ENCODE data around the gene CAMK1G. TPM values are rescaled to one million over a fixed set of nuclear protein-coding genes. Genes with fewer than 3 reads are reported as not detected.

Gene CAMK1G
- total RNA-seq, 5 donors from 2014 or later (not counting 1 experiment from before 2014, with no cell fraction given), result not detected

- Histone ChIP-seq H3K9me3 (no peaks in the 10 kb centered on the region), H3K36me3 (ENCODE audit: control insufficient read depth in 2 of 2, extremely low read depth in 1 of 2, insufficient read depth in 1 of 2, low read length in 1 of 2) (no peaks in the 10 kb centered on the region), H3K27ac (ENCODE audit: low read length) (no peak overlapping the region), H3K27me3 (replicated peaks in 1 of 2; ENCODE audit: control insufficient read depth in 2 of 2, extremely low read depth in 1 of 2, insufficient read depth in 2 of 2, low read length in 1 of 2) (no peaks in the 10 kb centered on the region), H3K4me1 (ENCODE audit: control insufficient read depth in 1 of 2, extremely low read depth in 1 of 2, insufficient read depth in 2 of 2, low read length in 2 of 2) (no peaks in the 10 kb centered on the region), H3K4me3 (ENCODE audit: control insufficient read depth in 1 of 2, extremely low read depth in 1 of 2, low read length in 1 of 2) (no peak overlapping the region)
- Mint-ChIP-seq H3K4me1 (peaks cover 2 to 10% (median 6%) of the 10 kb centered on the region in 3 donors), H3K27me3 (no peaks in the 10 kb centered on the region), H3K36me3 (no peaks in the 10 kb centered on the region), H3K27ac (no peak overlapping the region), H3K9me3 (no peaks in the 10 kb centered on the region), H3K4me3 (no peak overlapping the region)
- ChIA-PET POLR2A (no interaction called here), CTCF (interaction anchor here in 1 of 2 donors (0.7 kb wide), 1 partner anchor 13 kb away, joined by 4 read pairs; no protein-coding TSS in a partner anchor)
- no peak for ATAC-seq (replicated peaks in 1 of 4)
- WGBS (ENCODE audit: insufficient coverage), result 69% methylated on average over 1 of the region's 5 CpGs
- DNase-seq, result no peak
These were observed 52.3 kb downstream of the CAMK1G start for GRCh38 chr1:209635850-209636249.

GRCh38 chr1:209641832-209642172 lies 58.3 kb downstream of the CAMK1G start:
- no peaks in the 10 kb centered on the region for H3K9me3 Mint-ChIP-seq
- no peaks in the 10 kb centered on the region for H3K27me3 Mint-ChIP-seq
- ATAC-seq (replicated peaks in 1 of 4) (no peak), DNase-seq (no peak)
- Histone ChIP-seq H3K4me3 (ENCODE audit: control insufficient read depth in 1 of 2, extremely low read depth in 1 of 2, low read length in 1 of 2) (no peak overlapping the region), H3K27ac (ENCODE audit: low read length) (no peak overlapping the region), H3K4me1 (ENCODE audit: control insufficient read depth in 1 of 2, extremely low read depth in 1 of 2, insufficient read depth in 2 of 2, low read length in 2 of 2) (no peaks in the 10 kb centered on the region), H3K27me3 (replicated peaks in 1 of 2; ENCODE audit: control insufficient read depth in 2 of 2, extremely low read depth in 1 of 2, insufficient read depth in 2 of 2, low read length in 1 of 2) (no peaks in the 10 kb centered on the region), H3K36me3 (ENCODE audit: control insufficient read depth in 2 of 2, extremely low read depth in 1 of 2, insufficient read depth in 1 of 2, low read length in 1 of 2) (no peaks in the 10 kb centered on the region), H3K9me3 (no peaks in the 10 kb centered on the region)
- no peak overlapping the region for H3K27ac Mint-ChIP-seq
- CTCF ChIA-PET, result interaction anchor here in 1 of 2 donors (1.0 kb wide), 1 partner anchor 50 kb away, joined by 3 read pairs; no protein-coding TSS in a partner anchor
- 88% methylated on average over 3 of the region's 5 CpGs for WGBS (ENCODE audit: insufficient coverage)
- no peaks in the 10 kb centered on the region for H3K36me3 Mint-ChIP-seq
- no peaks in the 10 kb centered on the region for H3K4me1 Mint-ChIP-seq
- POLR2A ChIA-PET, result no interaction called here
- H3K4me3 Mint-ChIP-seq, result no peak overlapping the region

GRCh38 chr1:209642816-209643215 lies 59.3 kb downstream of the CAMK1G start:
- no peak overlapping the region for H3K27ac ChIP-seq (ENCODE audit: low read length)
- Mint-ChIP-seq H3K9me3 (no peaks in the 10 kb centered on the region), H3K4me1 (no peaks in the 10 kb centered on the region), H3K36me3 (no peaks in the 10 kb centered on the region), H3K27me3 (no peaks in the 10 kb centered on the region), H3K27ac (no peak overlapping the region), H3K4me3 (no peak overlapping the region)
- no peaks in the 10 kb centered on the region for H3K4me1 ChIP-seq (ENCODE audit: control insufficient read depth in 1 of 2, extremely low read depth in 1 of 2, insufficient read depth in 2 of 2, low read length in 2 of 2)
- H3K9me3 ChIP-seq, result no peaks in the 10 kb centered on the region
- CTCF ChIA-PET, result interaction anchor here in 1 of 2 donors (0.6 to 1.0 kb wide), 2 partner anchors 8 to 49 kb away, joined by 3 read pairs; no protein-coding TSS in a partner anchor
- no peak overlapping the region for H3K4me3 ChIP-seq (ENCODE audit: control insufficient read depth in 1 of 2, extremely low read depth in 1 of 2, low read length in 1 of 2)
- DNase-seq (no peak), ATAC-seq (replicated peaks in 1 of 4) (no peak)
- POLR2A ChIA-PET, result no interaction called here
- WGBS (ENCODE audit: insufficient coverage), result 44% methylated on average over 1 of the region's 3 CpGs
- no peaks in the 10 kb centered on the region for H3K36me3 ChIP-seq (ENCODE audit: control insufficient read depth in 2 of 2, extremely low read depth in 1 of 2, insufficient read depth in 1 of 2, low read length in 1 of 2)
- H3K27me3 ChIP-seq (replicated peaks in 1 of 2; ENCODE audit: control insufficient read depth in 2 of 2, extremely low read depth in 1 of 2, insufficient read depth in 2 of 2, low read length in 1 of 2), result no peaks in the 10 kb centered on the region

GRCh38 chr1:209643285-209644020 lies 59.9 kb downstream of the CAMK1G start:
- H3K27me3 Mint-ChIP-seq, result no peaks in the 10 kb centered on the region
- ChIA-PET POLR2A (no interaction called here), CTCF (interaction anchor here in 1 of 2 donors (0.6 to 0.7 kb wide), 3 partner anchors 9 to 658 kb away, joined by 3 to 5 read pairs (median 3); no protein-coding TSS in a partner anchor)
- no peaks in the 10 kb centered on the region for H3K4me1 Mint-ChIP-seq
- WGBS (ENCODE audit: insufficient coverage), result no CpG with 5 or more reads among the region's 2 CpGs
- H3K36me3 ChIP-seq (ENCODE audit: control insufficient read depth in 2 of 2, extremely low read depth in 1 of 2, insufficient read depth in 1 of 2, low read length in 1 of 2), result no peaks in the 10 kb centered on the region
- H3K9me3 ChIP-seq, result no peaks in the 10 kb centered on the region
- H3K27ac Mint-ChIP-seq, result no peak overlapping the region
- no peaks in the 10 kb centered on the region for H3K27me3 ChIP-seq (replicated peaks in 1 of 2; ENCODE audit: control insufficient read depth in 2 of 2, extremely low read depth in 1 of 2, insufficient read depth in 2 of 2, low read length in 1 of 2)
- no peaks in the 10 kb centered on the region for H3K9me3 Mint-ChIP-seq
- no peaks in the 10 kb centered on the region for H3K4me1 ChIP-seq (ENCODE audit: control insufficient read depth in 1 of 2, extremely low read depth in 1 of 2, insufficient read depth in 2 of 2, low read length in 2 of 2)
- H3K4me3 ChIP-seq (ENCODE audit: control insufficient read depth in 1 of 2, extremely low read depth in 1 of 2, low read length in 1 of 2), result no peak overlapping the region
- H3K27ac ChIP-seq (ENCODE audit: low read length), result no peak overlapping the region
- H3K4me3 Mint-ChIP-seq, result no peak overlapping the region
- DNase-seq (no peak), ATAC-seq (replicated peaks in 1 of 4) (no peak)
- no peaks in the 10 kb centered on the region for H3K36me3 Mint-ChIP-seq

- H3K27ac ChIP-seq (ENCODE audit: low read length), result no peak overlapping the region
- no peak for ATAC-seq (replicated peaks in 1 of 4)
- Mint-ChIP-seq H3K9me3 (no peaks in the 10 kb centered on the region), H3K36me3 (no peaks in the 10 kb centered on the region), H3K4me3 (no peak overlapping the region), H3K27ac (no peak overlapping the region), H3K4me1 (peaks cover 0 to 14% (median 13%) of the 10 kb centered on the region in 3 donors), H3K27me3 (no peaks in the 10 kb centered on the region)
- DNase-seq, result no peak
- H3K36me3 ChIP-seq (ENCODE audit: control insufficient read depth in 2 of 2, extremely low read depth in 1 of 2, insufficient read depth in 1 of 2, low read length in 1 of 2), result no peaks in the 10 kb centered on the region
- CTCF ChIA-PET, result interaction anchor here in 1 of 2 donors (1.0 kb wide), 1 partner anchor 49 kb away, joined by 3 read pairs; no protein-coding TSS in a partner anchor
- no peaks in the 10 kb centered on the region for H3K9me3 ChIP-seq
- H3K27me3 ChIP-seq (replicated peaks in 1 of 2; ENCODE audit: control insufficient read depth in 2 of 2, extremely low read depth in 1 of 2, insufficient read depth in 2 of 2, low read length in 1 of 2), result no peaks in the 10 kb centered on the region
- POLR2A ChIA-PET, result no interaction called here
- WGBS (ENCODE audit: insufficient coverage), result 93% methylated on average over 12 of the region's 16 CpGs
- no peak overlapping the region for H3K4me3 ChIP-seq (ENCODE audit: control insufficient read depth in 1 of 2, extremely low read depth in 1 of 2, low read length in 1 of 2)
- H3K4me1 ChIP-seq (ENCODE audit: control insufficient read depth in 1 of 2, extremely low read depth in 1 of 2, insufficient read depth in 2 of 2, low read length in 2 of 2), result peaks cover 0 to 7% of the 10 kb centered on the region in 2 experiments
These were observed 62.3 kb downstream of the CAMK1G start for GRCh38 chr1:209645574-209646452.

- H3K27me3 Mint-ChIP-seq, result no peaks in the 10 kb centered on the region
- Histone ChIP-seq H3K36me3 (ENCODE audit: control insufficient read depth in 2 of 2, extremely low read depth in 1 of 2, insufficient read depth in 1 of 2, low read length in 1 of 2) (no peaks in the 10 kb centered on the region), H3K4me3 (ENCODE audit: control insufficient read depth in 1 of 2, extremely low read depth in 1 of 2, low read length in 1 of 2) (no peak overlapping the region), H3K9me3 (no peaks in the 10 kb centered on the region), H3K27me3 (replicated peaks in 1 of 2; ENCODE audit: control insufficient read depth in 2 of 2, extremely low read depth in 1 of 2, insufficient read depth in 2 of 2, low read length in 1 of 2) (no peaks in the 10 kb centered on the region), H3K27ac (ENCODE audit: low read length) (no peak overlapping the region), H3K4me1 (ENCODE audit: control insufficient read depth in 1 of 2, extremely low read depth in 1 of 2, insufficient read depth in 2 of 2, low read length in 2 of 2) (peaks cover 0 to 13% of the 10 kb centered on the region in 2 experiments)
- POLR2A ChIA-PET, result no interaction called here
- no peak overlapping the region for H3K4me3 Mint-ChIP-seq
- H3K27ac Mint-ChIP-seq, result no peak overlapping the region
- DNase-seq (peak in 1 of 35 experiments; percentile 16), ATAC-seq (replicated peaks in 1 of 4) (no peak)
- 96% methylated on average over 5 of the region's 5 CpGs for WGBS (ENCODE audit: insufficient coverage)
- CTCF ChIA-PET, result interaction anchor here in 1 of 2 donors (1.0 kb wide), 1 partner anchor 48 kb away, joined by 3 read pairs; no protein-coding TSS in a partner anchor
- no peaks in the 10 kb centered on the region for H3K9me3 Mint-ChIP-seq
- peaks cover 0 to 21% (median 19%) of the 10 kb centered on the region in 3 donors for H3K4me1 Mint-ChIP-seq
- no peaks in the 10 kb centered on the region for H3K36me3 Mint-ChIP-seq
These were observed 63.0 kb downstream of the CAMK1G start for GRCh38 chr1:209646558-209646957.

All from T-cell (primary cell).